H1 (cell line): ENCODE data around the gene KIF1C.

Experiments
- CREB1 ChIP-seq: IDR thresholded peaks from 2 replicates; pipeline ENCODE4 v1.6.1; 2012; ENCODE audit warnings: inconsistent platforms
- CTCF ChIP-seq, 3 experiments: IDR thresholded peaks; 1 replicate in 2 of 3; 2 replicates in 1 of 3; pipeline versions ENCODE4 v1.5.1 to v1.6.1; 2011; ENCODE audit warnings: low read length in 3 of 3, mild to moderate bottlenecking in 3 of 3, inconsistent platforms in 2 of 3, low read depth in 1 of 3, moderate library complexity in 1 of 3; ENCODE audit not compliant: insufficient read depth in 1 of 3; ENCODE audit errors: control extremely low read depth in 1 of 3
- GABPA ChIP-seq: IDR thresholded peaks from 2 replicates; pipeline ENCODE4 v1.6.1; 2011; ENCODE audit warnings: mild to moderate bottlenecking, low read length, moderate library complexity, borderline replicate concordance; ENCODE audit not compliant: insufficient read depth
- NRF1 ChIP-seq: IDR thresholded peaks from 2 replicates; pipeline ENCODE4 v1.6.1; 2011; ENCODE audit warnings: mild to moderate bottlenecking, low read depth, low read length, improper control_type of control experiment
- POLR2AphosphoS5 ChIP-seq: IDR thresholded peaks from 2 replicates; pipeline ENCODE4 v1.6.1; 2011; ENCODE audit warnings: low read depth, low read length
- RBBP5 ChIP-seq: IDR thresholded peaks from 2 replicates; pipeline ENCODE4 v1.7.1; 2012; ENCODE audit warnings: low read depth, mild to moderate bottlenecking, inconsistent platforms, low read length, moderate library complexity, borderline replicate concordance
- SP1 ChIP-seq: IDR thresholded peaks from 2 replicates; pipeline ENCODE4 v1.6.1; 2011; ENCODE audit warnings: low read depth, low read length
- ZNF274 ChIP-seq: IDR thresholded peaks from 2 replicates; pipeline ENCODE4 v1.7.0; 2012; ENCODE audit warnings: low read length, borderline replicate concordance; ENCODE audit errors: extremely low read depth

GRCh38 chr17:4959261-4959965 is 38.3 kb upstream of the KIF1C start:
- TF ChIP-seq POLR2AphosphoS5 (no peak), ZNF274 (no peak), CTCF (IDR thresholded peaks at IDR 0.05; ENCODE audit: control extremely low read depth in 1 of 3, insufficient read depth in 1 of 3, low read depth in 1 of 3, low read length in 3 of 3) (no peak), RBBP5 (no peak), SP1 (no peak), NRF1 (no peak), GABPA (no peak), CREB1 (no peak)
